G401 (cell line): Measurements from ENCODE around the gene PPP1R3G. TPM values are rescaled to one million over a fixed set of nuclear protein-coding genes. Genes with fewer than 3 reads are reported as not detected.
"Not testable (repeated sequence)": the region's sequence is repeated elsewhere in the genome, so short reads cannot be mapped to it uniquely, and the experiment has no call there.

ENCODE experiments used
- DNase-seq: peaks from one replicate; pipeline ENCODE4 v3.0.0-alpha.2; 2015; ENCODE audit warnings: low spot score
- in situ Hi-C: cut with HindIII; loops from 2 replicates; pipeline ENCODE4 v1.10.0; 2016; ENCODE audit warnings: low sequenced_read_pairs, mixed read lengths
- total RNA-seq: library from RNA; depleted of rRNA; stranded (reverse); fragments of >200 nt; shearing (Covaris generic); gene quantifications from 2 replicates; pipeline ENCODE4 v1.2.3, GENCODE V29; 2014

Gene PPP1R3G
- total RNA-seq, 1 experiment from 2014 or later, result 0.58 TPM

- in situ Hi-C loops, result no loop called here
- no peak for DNase-seq
These were observed 25.1 kb downstream of the PPP1R3G start for GRCh38 chr6:5110246-5110645.

- DNase-seq, result no peak
- in situ Hi-C loops, result no loop called here
These were observed 26.5 kb downstream of the PPP1R3G start for GRCh38 chr6:5111626-5112025.

GRCh38 chr6:5112066-5112799 is 27.1 kb downstream of the PPP1R3G start:
- in situ Hi-C loops, result no loop called here
- no peak for DNase-seq

- no peak for DNase-seq
- in situ Hi-C loops, result no loop called here
These were observed 28.0 kb downstream of the PPP1R3G start for GRCh38 chr6:5113096-5113495.

- in situ Hi-C loops, result no loop called here
- no peak for DNase-seq
These were observed 30.0 kb downstream of the PPP1R3G start for GRCh38 chr6:5115168-5115567.

- no peak for DNase-seq
- in situ Hi-C loops, result no loop called here
These were observed 31.3 kb downstream of the PPP1R3G start for GRCh38 chr6:5116243-5116991.

GRCh38 chr6:5119090-5119951 is 34.2 kb downstream of the PPP1R3G start:
- DNase-seq, result no peak
- in situ Hi-C loops, result no loop called here

GRCh38 chr6:5120011-5120410 is 34.9 kb downstream of the PPP1R3G start:
- in situ Hi-C loops, result no loop called here

GRCh38 chr6:5120543-5120942 is 35.4 kb downstream of the PPP1R3G start:
- DNase-seq, in situ Hi-C loops: not testable (repeated sequence)

More at GRCh38 chr6:5120011-5120410, 34.9 kb downstream of the PPP1R3G start:
- DNase-seq, result no peak

- in situ Hi-C loops, result no loop called here
- no peak for DNase-seq
These were observed 36.3 kb downstream of the PPP1R3G start for GRCh38 chr6:5121479-5121878.

- in situ Hi-C loops, result no loop called here
- DNase-seq, result no peak
These were observed 36.8 kb downstream of the PPP1R3G start for GRCh38 chr6:5121956-5122355.

GRCh38 chr6:5122504-5123112 is 37.5 kb downstream of the PPP1R3G start:
- DNase-seq, result no peak
- in situ Hi-C loops, result no loop called here

- no peak for DNase-seq
- in situ Hi-C loops, result no loop called here
These were observed 38.4 kb downstream of the PPP1R3G start for GRCh38 chr6:5123296-5124143.

- in situ Hi-C loops, result no loop called here
- no peak for DNase-seq
These were observed 39.4 kb downstream of the PPP1R3G start for GRCh38 chr6:5124526-5124925.

GRCh38 chr6:5125152-5126006 is 40.2 kb downstream of the PPP1R3G start:
- in situ Hi-C loops, result no loop called here

GRCh38 chr6:5126214-5126613 is 41.1 kb downstream of the PPP1R3G start:
- no peak for DNase-seq
- in situ Hi-C loops, result no loop called here

More at GRCh38 chr6:5125152-5126006, 40.2 kb downstream of the PPP1R3G start:
- no peak for DNase-seq

GRCh38 chr6:5127106-5127687 is 42.1 kb downstream of the PPP1R3G start:
- in situ Hi-C loops, result no loop called here
- DNase-seq, result no peak
